IMR-90 (cell line): ENCODE results near the gene MRC2. TPM values are rescaled to one million over a fixed set of nuclear protein-coding genes. Genes with fewer than 3 reads are reported as not detected.

Source experiments
- ATAC-seq: fragments of 200-7000 bp; cut with Tn5 transposase; 2 replicates; pipeline ENCODE4 v1.9.1; 2020; ENCODE audit warnings: low read depth, mild to moderate bottlenecking, moderate library complexity
- BruUV-seq: library from RNA; stranded (reverse); fragments of 400-500 nt; replicated peaks from 2 replicates; lab custom pipeline; 2021; lab: Mats Ljungman, UMichigan
- CTCF ChIA-PET: fragments of 300-600 bp; formaldehyde crosslinking; extraction: SDS; loops from one replicate; lab custom pipeline; 2021; ENCODE audit warnings: antibody characterized with exemption; lab: Yijun Ruan, JAX
- POLR2A ChIA-PET: fragments of 300-600 bp; sonication (Branson Sonifier 250); formaldehyde crosslinking; loops from one replicate; lab custom pipeline; 2022; ENCODE audit warnings: antibody characterized with exemption; ENCODE audit not compliant: unreplicated experiment; lab: Charles Lee
- DNase-seq: peaks from one replicate; pipeline ENCODE4 v3.0.0; 2013
- H2AFZ ChIP-seq: replicated peaks from 2 replicates; pipeline ENCODE3; 2013; ENCODE audit warnings: low read length, mild to moderate bottlenecking; ENCODE audit not compliant: poor library complexity
- H2AK5ac ChIP-seq: 2 replicates; pipeline ENCODE4 v1.6.1; 2013; ENCODE audit warnings: low read depth, low read length, inconsistent platforms
- H2AK9ac ChIP-seq: replicated peaks from 2 replicates; pipeline ENCODE3; 2013; ENCODE audit warnings: mild to moderate bottlenecking, low read depth, low read length, moderate library complexity; ENCODE audit not compliant: poor library complexity
- H2BK120ac ChIP-seq: 2 replicates; pipeline ENCODE4 v1.6.1; 2013; ENCODE audit warnings: low read depth, low read length, inconsistent platforms
- H2BK15ac ChIP-seq: 3 replicates; pipeline ENCODE4 v1.6.1; 2013; ENCODE audit warnings: low read depth, low read length, inconsistent platforms
- H2BK20ac ChIP-seq: 2 replicates; pipeline ENCODE4 v1.6.1; 2013; ENCODE audit warnings: low read depth, mild to moderate bottlenecking, inconsistent platforms, low read length, moderate library complexity
- H2BK5ac ChIP-seq: 2 replicates; pipeline ENCODE4 v1.6.1; 2013; ENCODE audit warnings: mild to moderate bottlenecking, low read depth, low read length, inconsistent platforms; ENCODE audit not compliant: poor library complexity, severe bottlenecking
- H3K14ac ChIP-seq: replicated peaks from 2 replicates; pipeline ENCODE4 v1.6.1; 2013; ENCODE audit warnings: low read depth, low read length, inconsistent platforms
- H3K18ac ChIP-seq: 2 replicates; pipeline ENCODE4 v1.6.1; 2013; ENCODE audit warnings: low read depth, low read length, control low read depth
- H3K23ac ChIP-seq: 2 replicates; pipeline ENCODE4 v1.6.1; 2013; ENCODE audit warnings: low read depth, low read length, inconsistent platforms
- H3K27ac ChIP-seq: 2 replicates; pipeline ENCODE4 v1.5.1; 2013; ENCODE audit warnings: mild to moderate bottlenecking, control low read depth, low read length; ENCODE audit not compliant: insufficient read depth
- H3K27me3 ChIP-seq: 2 replicates; pipeline ENCODE4 v1.6.1; 2013; ENCODE audit warnings: low read length; ENCODE audit not compliant: control insufficient read depth, insufficient read depth
- H3K36me3 ChIP-seq: 2 replicates; pipeline ENCODE4 v1.6.1; 2013; ENCODE audit warnings: low read length, mixed read lengths; ENCODE audit not compliant: control insufficient read depth, insufficient read depth
- H3K4ac ChIP-seq: 2 replicates; pipeline ENCODE4 v1.6.1; 2013; ENCODE audit warnings: low read depth, low read length, inconsistent platforms
- H3K4me1 ChIP-seq: 2 replicates; pipeline ENCODE4 v1.6.1; 2013; ENCODE audit warnings: low read length, mixed read lengths; ENCODE audit not compliant: control insufficient read depth, insufficient read depth
- H3K4me2 ChIP-seq: 2 replicates; pipeline ENCODE4 v1.6.1; 2013; ENCODE audit warnings: low read depth, mild to moderate bottlenecking, control low read depth, low read length, moderate library complexity
- H3K4me3 ChIP-seq: 2 replicates; pipeline ENCODE4 v1.5.1; 2013; ENCODE audit warnings: low read depth, mild to moderate bottlenecking, control low read depth, low read length, moderate library complexity; ENCODE audit not compliant: insufficient read depth
- H3K56ac ChIP-seq: 2 replicates; pipeline ENCODE4 v1.6.1; 2013; ENCODE audit warnings: low read length, inconsistent platforms; ENCODE audit not compliant: insufficient read depth; ENCODE audit errors: extremely low read depth
- H3K79me1 ChIP-seq, 2 experiments: 2 replicates each; pipeline ENCODE4 v1.6.1; 2013; ENCODE audit warnings: low read length in 2 of 2, inconsistent platforms in 1 of 2, low read depth in 1 of 2
- H3K9ac ChIP-seq: 2 replicates; pipeline ENCODE4 v1.6.1; 2013; ENCODE audit warnings: low read depth, low read length, control low read depth
- H3K9me1 ChIP-seq: 2 replicates; pipeline ENCODE4 v1.6.1; 2013; ENCODE audit warnings: low read length, inconsistent platforms; ENCODE audit not compliant: insufficient read depth
- H3K9me3 ChIP-seq: 2 replicates; pipeline ENCODE4 v1.6.1; 2013; ENCODE audit warnings: low read length; ENCODE audit not compliant: control insufficient read depth, insufficient read depth
- H4K20me1 ChIP-seq: 2 replicates; pipeline ENCODE4 v1.6.1; 2013; ENCODE audit warnings: low read length, inconsistent platforms; ENCODE audit not compliant: insufficient read depth
- H4K5ac ChIP-seq: 2 replicates; pipeline ENCODE4 v1.6.1; 2013; ENCODE audit warnings: mild to moderate bottlenecking, low read depth, low read length, control low read depth
- H4K8ac ChIP-seq, 2 experiments: 2 replicates each; pipeline ENCODE4 v1.6.1; 2013; ENCODE audit warnings: low read depth in 2 of 2, low read length in 2 of 2, control low read depth in 1 of 2, inconsistent platforms in 1 of 2
- H4K91ac ChIP-seq: 2 replicates; pipeline ENCODE4 v1.6.1; 2013; ENCODE audit warnings: low read depth, low read length, inconsistent platforms; ENCODE audit not compliant: insufficient read depth
- BHLHE40 ChIP-seq: fragments of 150-350 bp; IDR thresholded peaks from 2 replicates; pipeline ENCODE4 v1.6.1; 2016; ENCODE audit warnings: mild to moderate bottlenecking, low read depth, low read length
- CEBPB ChIP-seq: IDR thresholded peaks from 2 replicates; pipeline ENCODE4 v1.6.1; 2012; ENCODE audit warnings: low read depth, low read length, improper control_type of control experiment
- CHD1 ChIP-seq: IDR thresholded peaks from 2 replicates; pipeline ENCODE4 v1.6.1; 2012; ENCODE audit warnings: low read depth, low read length, improper control_type of control experiment
- FOS ChIP-seq: fragments of 150-350 bp; IDR thresholded peaks from 2 replicates; pipeline ENCODE4 v1.6.1; 2016; ENCODE audit warnings: low read depth, low read length
- MAFK ChIP-seq: IDR thresholded peaks from 2 replicates; pipeline ENCODE4 v1.6.1; 2012; ENCODE audit warnings: low read depth, low read length, improper control_type of control experiment
- MAZ ChIP-seq: IDR thresholded peaks from 2 replicates; pipeline ENCODE4 v1.6.1; 2012; ENCODE audit warnings: low read depth, mild to moderate bottlenecking, low read length, improper control_type of control experiment, moderate library complexity, borderline replicate concordance
- MXI1 ChIP-seq: IDR thresholded peaks from 2 replicates; pipeline ENCODE4 v1.6.1; 2012; ENCODE audit warnings: low read depth, mild to moderate bottlenecking, low read length, moderate library complexity, borderline replicate concordance
- NFE2L2 ChIP-seq: fragments of 150-350 bp; IDR thresholded peaks from 2 replicates; pipeline ENCODE4 v1.6.1; 2016; ENCODE audit warnings: low read depth, mild to moderate bottlenecking, low read length
- POLR2A ChIP-seq: IDR thresholded peaks from 2 replicates; pipeline ENCODE4 v1.6.1; 2012; ENCODE audit warnings: mild to moderate bottlenecking, low read depth, low read length
- RAD21 ChIP-seq: IDR thresholded peaks from 2 replicates; pipeline ENCODE4 v1.6.1; 2012; ENCODE audit warnings: low read length, improper control_type of control experiment
- RCOR1 ChIP-seq: IDR thresholded peaks from 2 replicates; pipeline ENCODE4 v1.6.1; 2012; ENCODE audit warnings: mild to moderate bottlenecking, low read length, improper control_type of control experiment; ENCODE audit not compliant: insufficient replicate concordance
- RFX5 ChIP-seq: IDR thresholded peaks from 2 replicates; pipeline ENCODE4 v1.8.0; 2012; ENCODE audit warnings: low read depth, mild to moderate bottlenecking, low read length, moderate library complexity
- SMC3 ChIP-seq: fragments of 150-350 bp; IDR thresholded peaks from 2 replicates; pipeline ENCODE4 v1.6.1; 2016; ENCODE audit warnings: low read depth, mild to moderate bottlenecking, antibody characterized with exemption, low read length, moderate library complexity
- WGBS, 2 experiments: methylation state at CpG; one replicate each; pipeline versions ENCODE4 v1.1.5 to v1.1.7; 2013; ENCODE audit warnings: missing lambda C conversion rate in 2 of 2; ENCODE audit not compliant: insufficient read length in 1 of 2; ENCODE audit errors: extremely low coverage in 2 of 2; 5-methylcytosine and 5-hydroxymethylcytosine counted together
- dilution Hi-C: fragments of 300-500 bp; cut with HindIII; formaldehyde crosslinking; loops from one replicate; pipeline ENCODE4 v1.14.3; 2018; ENCODE audit warnings: low sequenced_read_pairs; ENCODE audit not compliant: unreplicated experiment
- in situ Hi-C: fragments of 300-500 bp; cut with MboI; formaldehyde crosslinking; loops from 3 replicates; pipeline ENCODE4 v1.14.3; 2019; ENCODE audit warnings: low sequenced_read_pairs, inconsistent platforms, mixed read lengths
- intact Hi-C: fragments of 100-400 bp; cut with micrococcal nuclease; formaldehyde crosslinking; loops from 2 replicates; pipeline ENCODE4 v1.10.0; 2022
- polyA plus RNA-seq, 3 experiments: library from polyadenylated mRNA; depleted of rRNA; stranded (reverse); fragments of >200 nt; gene quantifications; 2 replicates each; pipeline ENCODE4 v1.2.3, GENCODE V29; 2012; ENCODE audit warnings: low replicate concordance in 1 of 3
- total RNA-seq: library from RNA; depleted of rRNA; stranded (reverse); fragments of >200 nt; gene quantifications from 2 replicates; pipeline ENCODE4 v1.2.3, GENCODE V29; 2012
- TF ChIP-seq, protein P1 (sequence below): fragments of 150-350 bp; IDR thresholded peaks from 2 replicates; pipeline ENCODE4 v1.6.1; 2016; ENCODE audit warnings: low read depth, mild to moderate bottlenecking, low read length, moderate library complexity, borderline replicate concordance
- TF ChIP-seq, protein P2 (sequence below): fragments of 150-350 bp; IDR thresholded peaks from 2 replicates; pipeline ENCODE4 v1.6.1; 2017; ENCODE audit warnings: mild to moderate bottlenecking, antibody characterized with exemption, low read length, low read depth
- TF ChIP-seq, protein P3 (sequence below): conservative IDR thresholded peaks from 2 replicates; pipeline ENCODE4 v1.5.1; 2012; ENCODE audit warnings: mild to moderate bottlenecking, low read depth, low read length, improper control_type of control experiment

MRC2 gene
- total and polyA plus RNA-seq, 2 of the 4 experiments (the other 2 are of a cell fraction): 39.3 to 137 TPM

DNA sequence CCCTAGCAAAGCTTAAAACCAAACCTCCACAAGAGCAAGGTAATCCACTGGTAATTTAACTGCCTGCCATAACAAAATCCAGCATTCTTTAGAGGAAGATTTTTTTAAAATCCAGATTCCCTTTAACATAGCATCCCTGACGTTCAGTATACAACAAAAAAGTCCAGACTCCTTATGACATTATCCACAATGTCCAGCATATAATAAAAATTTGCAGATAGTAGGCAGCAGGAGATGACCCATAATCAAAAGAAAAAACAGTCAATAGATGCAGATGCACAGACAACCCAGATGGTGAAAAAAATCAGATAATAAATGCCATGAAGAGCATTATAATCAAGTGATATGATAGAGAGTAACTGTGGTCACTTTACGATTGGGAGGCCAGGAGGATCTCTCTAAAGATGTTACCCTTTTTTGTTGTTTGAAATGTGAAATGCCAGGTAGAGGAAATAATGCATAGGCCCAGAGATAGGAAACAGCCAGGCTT is 33.2 kb downstream of the MRC2 start:
- Histone ChIP-seq H2AK9ac (no peak overlapping the region), H3K4ac (no peak overlapping the region), H3K27ac (no peak overlapping the region), H3K56ac (no peak overlapping the region), H2BK120ac (no peak overlapping the region), H3K23ac (no peak overlapping the region), H3K9ac (no peak overlapping the region), H2BK15ac (no peak overlapping the region), H3K4me2 (no peak overlapping the region), H4K5ac (no peak overlapping the region), H4K20me1 (peaks cover 60% of the 10 kb centered on the region), H4K8ac (no peak overlapping the region), H3K14ac (no peak overlapping the region), H3K9me3 (no peaks in the 10 kb centered on the region; the same call in 1 of the 2 replicates), H2AK5ac (no peak overlapping the region), H3K18ac (no peak overlapping the region), H4K91ac (no peak overlapping the region), H2BK20ac (no peak overlapping the region), H3K79me1 (peaks cover 49 to 88% of the 10 kb centered on the region in 2 experiments), H2AFZ (no peak overlapping the region), H3K27me3 (no peaks in the 10 kb centered on the region), H2BK5ac (no peak overlapping the region), H3K4me3 (no peak overlapping the region), H3K4me1 (peaks cover 2% of the 10 kb centered on the region; the same call in 1 of the 2 replicates), H3K9me1 (peaks cover 24% of the 10 kb centered on the region), H3K36me3 (peaks cover 24% of the 10 kb centered on the region)
- no peak for ATAC-seq
- ChIA-PET CTCF (no interaction called here), POLR2A (interaction anchor here (0.6 kb wide), 1 partner anchor 8 kb away, joined by 7 read pairs; no protein-coding TSS in a partner anchor)
- no peak for TF ChIP-seq CHD1
- no peak for TF ChIP-seq RCOR1
- TF ChIP-seq RAD21: no peak
- no peak for TF ChIP-seq POLR2A
- TF ChIP-seq, protein P1, sequence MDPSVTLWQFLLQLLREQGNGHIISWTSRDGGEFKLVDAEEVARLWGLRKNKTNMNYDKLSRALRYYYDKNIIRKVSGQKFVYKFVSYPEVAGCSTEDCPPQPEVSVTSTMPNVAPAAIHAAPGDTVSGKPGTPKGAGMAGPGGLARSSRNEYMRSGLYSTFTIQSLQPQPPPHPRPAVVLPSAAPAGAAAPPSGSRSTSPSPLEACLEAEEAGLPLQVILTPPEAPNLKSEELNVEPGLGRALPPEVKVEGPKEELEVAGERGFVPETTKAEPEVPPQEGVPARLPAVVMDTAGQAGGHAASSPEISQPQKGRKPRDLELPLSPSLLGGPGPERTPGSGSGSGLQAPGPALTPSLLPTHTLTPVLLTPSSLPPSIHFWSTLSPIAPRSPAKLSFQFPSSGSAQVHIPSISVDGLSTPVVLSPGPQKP: no peak
- TF ChIP-seq FOS: no peak
- no peak for TF ChIP-seq NFE2L2
- no peak for TF ChIP-seq MAFK
- TF ChIP-seq BHLHE40: no peak
- no peak for TF ChIP-seq MAZ
- TF ChIP-seq, protein P2, sequence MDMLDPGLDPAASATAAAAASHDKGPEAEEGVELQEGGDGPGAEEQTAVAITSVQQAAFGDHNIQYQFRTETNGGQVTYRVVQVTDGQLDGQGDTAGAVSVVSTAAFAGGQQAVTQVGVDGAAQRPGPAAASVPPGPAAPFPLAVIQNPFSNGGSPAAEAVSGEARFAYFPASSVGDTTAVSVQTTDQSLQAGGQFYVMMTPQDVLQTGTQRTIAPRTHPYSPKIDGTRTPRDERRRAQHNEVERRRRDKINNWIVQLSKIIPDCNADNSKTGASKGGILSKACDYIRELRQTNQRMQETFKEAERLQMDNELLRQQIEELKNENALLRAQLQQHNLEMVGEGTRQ: no peak
- no peak for TF ChIP-seq MXI1
- TF ChIP-seq RFX5: no peak
- TF ChIP-seq SMC3: no peak
- no peak for TF ChIP-seq CEBPB
- TF ChIP-seq, protein P3, sequence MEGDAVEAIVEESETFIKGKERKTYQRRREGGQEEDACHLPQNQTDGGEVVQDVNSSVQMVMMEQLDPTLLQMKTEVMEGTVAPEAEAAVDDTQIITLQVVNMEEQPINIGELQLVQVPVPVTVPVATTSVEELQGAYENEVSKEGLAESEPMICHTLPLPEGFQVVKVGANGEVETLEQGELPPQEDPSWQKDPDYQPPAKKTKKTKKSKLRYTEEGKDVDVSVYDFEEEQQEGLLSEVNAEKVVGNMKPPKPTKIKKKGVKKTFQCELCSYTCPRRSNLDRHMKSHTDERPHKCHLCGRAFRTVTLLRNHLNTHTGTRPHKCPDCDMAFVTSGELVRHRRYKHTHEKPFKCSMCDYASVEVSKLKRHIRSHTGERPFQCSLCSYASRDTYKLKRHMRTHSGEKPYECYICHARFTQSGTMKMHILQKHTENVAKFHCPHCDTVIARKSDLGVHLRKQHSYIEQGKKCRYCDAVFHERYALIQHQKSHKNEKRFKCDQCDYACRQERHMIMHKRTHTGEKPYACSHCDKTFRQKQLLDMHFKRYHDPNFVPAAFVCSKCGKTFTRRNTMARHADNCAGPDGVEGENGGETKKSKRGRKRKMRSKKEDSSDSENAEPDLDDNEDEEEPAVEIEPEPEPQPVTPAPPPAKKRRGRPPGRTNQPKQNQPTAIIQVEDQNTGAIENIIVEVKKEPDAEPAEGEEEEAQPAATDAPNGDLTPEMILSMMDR: no peak
- 100% methylated on average over 1 of the region's 2 CpGs; no CpG with 5 or more reads in 1 of the 2 experiments for WGBS, 2 experiments
- in situ Hi-C loops: no loop called here
- intact Hi-C loops: no loop called here
- dilution Hi-C loops: no loop called here
- DNase-seq: no peak
- BruUV-seq: no TSS peak
